K562 (cell line): ENCODE results near the gene U2SURP. TPM values are rescaled to one million over a fixed set of nuclear protein-coding genes. Genes with fewer than 3 reads are reported as not detected.

Source experiments
- CBX1 ChIP-seq: sonication (generic); IDR thresholded peaks from 2 replicates; pipeline ENCODE4 v1.6.1; 2016; ENCODE audit warnings: antibody characterized with exemption, low read depth, mild to moderate bottlenecking
- CREB5 ChIP-seq: fragments of 250-450 bp; sonication (Bioruptor Pico); IDR thresholded peaks from 2 replicates; pipeline ENCODE4 v1.5.0; 2020; ENCODE audit warnings: mild to moderate bottlenecking
- NFXL1 ChIP-seq: fragments of 450-650 bp; formaldehyde crosslinking; IDR thresholded peaks from 2 replicates; pipeline ENCODE4 v1.4.0; 2021; ENCODE audit warnings: mild to moderate bottlenecking
- TARDBP ChIP-seq: fragments of 450-650 bp; IDR thresholded peaks from 2 replicates; pipeline ENCODE4 v1.6.1; 2016
- TRIM24 ChIP-seq, 2 experiments: fragments of 450-650 bp; IDR thresholded peaks; 2 replicates each; pipeline ENCODE4 v1.6.1; 2016
- ZNF140 ChIP-seq: fragments of 250-450 bp; sonication (Bioruptor Pico); IDR thresholded peaks from 2 replicates; pipeline ENCODE4 v1.8.0; 2021; ENCODE audit warnings: moderate library complexity, mild to moderate bottlenecking, inconsistent platforms
- ZNF398 ChIP-seq: fragments of 250-450 bp; sonication (Bioruptor Pico); IDR thresholded peaks from 2 replicates; pipeline ENCODE4 v1.8.0; 2021; ENCODE audit warnings: moderate library complexity, mild to moderate bottlenecking, inconsistent platforms
- ZNF707 ChIP-seq: fragments of 250-450 bp; sonication (Bioruptor Pico); conservative IDR thresholded peaks from 2 replicates; pipeline ENCODE4 v1.8.0; 2022; ENCODE audit warnings: inconsistent platforms, mild to moderate bottlenecking, moderate library complexity
- polyA plus RNA-seq, 8 experiments: library from polyadenylated mRNA; depleted of rRNA in 4 of 8; stranded (reverse) in 5 of 8; unstranded in 3 of 8; fragments of >200 nt; fragmentation: Nextera tagmentation in 2 of 8; fragmentation: Illumina TruSeq in 1 of 8; extraction: Ambion mirVana in 2 of 8; extraction: Trizol in 1 of 8; gene quantifications; 2 replicates each; pipeline versions ENCODE4 v1.2.1 to v1.2.3, GENCODE V29; 2011 to 2014; ENCODE audit warnings: inconsistent platforms in 1 of 8, missing spikeins in 1 of 8
- total RNA-seq, 7 experiments: library from RNA; depleted of rRNA in 6 of 7; stranded (reverse); fragments of >200 nt in 6 of 7; fragmentation: Illumina TruSeq in 2 of 7; extraction: Trizol in 2 of 7; gene quantifications; 2 replicates each; pipeline versions ENCODE4 v1.2.1 to v1.2.3, GENCODE V29; 2011 to 2021; ENCODE audit warnings: low replicate concordance in 1 of 7
- TF ChIP-seq, protein P1 (sequence below): fragments of 150-350 bp; IDR thresholded peaks from 2 replicates; pipeline ENCODE4 v1.6.1; 2014; ENCODE audit warnings: low read depth, mild to moderate bottlenecking, low read length, borderline replicate concordance

U2SURP gene
- total and polyA plus RNA-seq, 9 of the 15 experiments (the other 6 are each of a cell fraction or from before 2014, with no cell fraction given) = 128 to 322 (median 191) TPM

- no peak for TF ChIP-seq ZNF398 (CRISPR knock-in tag)
- no peak for TF ChIP-seq CREB5 (CRISPR knock-in tag)
- TF ChIP-seq CBX1 = peak; percentile 87; the same call in 1 of the 2 replicates
- no peak for TF ChIP-seq NFXL1
- peak; percentile 6 to 74; a peak in 1 of 4 replicates for TF ChIP-seq TRIM24 (IDR thresholded peaks at IDR 0.05)
- TF ChIP-seq ZNF140 (CRISPR knock-in tag) = no peak
- TF ChIP-seq ZNF707 (CRISPR knock-in tag) = no peak
- TF ChIP-seq TARDBP = no peak
- TF ChIP-seq, protein P1, sequence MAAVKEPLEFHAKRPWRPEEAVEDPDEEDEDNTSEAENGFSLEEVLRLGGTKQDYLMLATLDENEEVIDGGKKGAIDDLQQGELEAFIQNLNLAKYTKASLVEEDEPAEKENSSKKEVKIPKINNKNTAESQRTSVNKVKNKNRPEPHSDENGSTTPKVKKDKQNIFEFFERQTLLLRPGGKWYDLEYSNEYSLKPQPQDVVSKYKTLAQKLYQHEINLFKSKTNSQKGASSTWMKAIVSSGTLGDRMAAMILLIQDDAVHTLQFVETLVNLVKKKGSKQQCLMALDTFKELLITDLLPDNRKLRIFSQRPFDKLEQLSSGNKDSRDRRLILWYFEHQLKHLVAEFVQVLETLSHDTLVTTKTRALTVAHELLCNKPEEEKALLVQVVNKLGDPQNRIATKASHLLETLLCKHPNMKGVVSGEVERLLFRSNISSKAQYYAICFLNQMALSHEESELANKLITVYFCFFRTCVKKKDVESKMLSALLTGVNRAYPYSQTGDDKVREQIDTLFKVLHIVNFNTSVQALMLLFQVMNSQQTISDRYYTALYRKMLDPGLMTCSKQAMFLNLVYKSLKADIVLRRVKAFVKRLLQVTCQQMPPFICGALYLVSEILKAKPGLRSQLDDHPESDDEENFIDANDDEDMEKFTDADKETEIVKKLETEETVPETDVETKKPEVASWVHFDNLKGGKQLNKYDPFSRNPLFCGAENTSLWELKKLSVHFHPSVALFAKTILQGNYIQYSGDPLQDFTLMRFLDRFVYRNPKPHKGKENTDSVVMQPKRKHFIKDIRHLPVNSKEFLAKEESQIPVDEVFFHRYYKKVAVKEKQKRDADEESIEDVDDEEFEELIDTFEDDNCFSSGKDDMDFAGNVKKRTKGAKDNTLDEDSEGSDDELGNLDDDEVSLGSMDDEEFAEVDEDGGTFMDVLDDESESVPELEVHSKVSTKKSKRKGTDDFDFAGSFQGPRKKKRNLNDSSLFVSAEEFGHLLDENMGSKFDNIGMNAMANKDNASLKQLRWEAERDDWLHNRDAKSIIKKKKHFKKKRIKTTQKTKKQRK = peak; percentile 23; the same call in 1 of the 2 replicates
Measured at GRCh38 chr3:143105170-143105569, 103.8 kb downstream of the U2SURP start (continued).
